Esophagus squamous epithelium (tissue), 4 donors: ENCODE data around the gene RPA3.

Source experiments
- POLR2A ChIP-seq, 4 donors: fragments of 450-650 bp; IDR thresholded peaks; one replicate each; pipeline ENCODE4 v1.6.1; 2017; ENCODE audit warnings: antibody characterized with exemption in 4 of 4, mild to moderate bottlenecking in 4 of 4, moderate library complexity in 3 of 4
- TF ChIP-seq, protein P1 (sequence below), 6 experiments: fragments of 450-650 bp in 4 of 6; fragments of 200-600 bp in 2 of 6; sonication (generic) in 2 of 6; IDR thresholded peaks; one replicate each; pipeline ENCODE4 v1.5.1; 2016 to 2019; ENCODE audit warnings: antibody characterized with exemption in 6 of 6, mild to moderate bottlenecking in 4 of 6, moderate library complexity in 4 of 6

DNA sequence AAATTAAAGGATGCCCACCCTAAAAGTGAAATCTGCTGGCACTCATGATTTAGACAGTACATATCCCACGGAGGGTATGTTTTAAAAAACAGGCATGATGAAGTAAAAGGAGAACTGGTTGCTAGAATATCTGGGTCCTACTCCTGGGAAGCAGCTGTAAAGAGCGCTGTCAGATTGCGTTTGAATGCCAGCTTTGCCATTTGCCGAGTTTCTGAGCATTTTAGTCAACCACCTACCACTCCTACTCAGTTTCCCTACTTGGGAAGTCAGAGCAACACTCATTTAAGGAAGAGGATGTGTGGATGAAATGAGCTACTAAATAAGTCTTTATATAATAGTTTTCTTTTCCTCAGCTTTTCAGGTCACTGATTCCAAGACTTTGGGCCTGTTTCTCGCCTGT, 79.0 kb downstream of the RPA3 start:
- no peak for TF ChIP-seq POLR2A (IDR thresholded peaks at IDR 0.05)
- TF ChIP-seq, protein P1, sequence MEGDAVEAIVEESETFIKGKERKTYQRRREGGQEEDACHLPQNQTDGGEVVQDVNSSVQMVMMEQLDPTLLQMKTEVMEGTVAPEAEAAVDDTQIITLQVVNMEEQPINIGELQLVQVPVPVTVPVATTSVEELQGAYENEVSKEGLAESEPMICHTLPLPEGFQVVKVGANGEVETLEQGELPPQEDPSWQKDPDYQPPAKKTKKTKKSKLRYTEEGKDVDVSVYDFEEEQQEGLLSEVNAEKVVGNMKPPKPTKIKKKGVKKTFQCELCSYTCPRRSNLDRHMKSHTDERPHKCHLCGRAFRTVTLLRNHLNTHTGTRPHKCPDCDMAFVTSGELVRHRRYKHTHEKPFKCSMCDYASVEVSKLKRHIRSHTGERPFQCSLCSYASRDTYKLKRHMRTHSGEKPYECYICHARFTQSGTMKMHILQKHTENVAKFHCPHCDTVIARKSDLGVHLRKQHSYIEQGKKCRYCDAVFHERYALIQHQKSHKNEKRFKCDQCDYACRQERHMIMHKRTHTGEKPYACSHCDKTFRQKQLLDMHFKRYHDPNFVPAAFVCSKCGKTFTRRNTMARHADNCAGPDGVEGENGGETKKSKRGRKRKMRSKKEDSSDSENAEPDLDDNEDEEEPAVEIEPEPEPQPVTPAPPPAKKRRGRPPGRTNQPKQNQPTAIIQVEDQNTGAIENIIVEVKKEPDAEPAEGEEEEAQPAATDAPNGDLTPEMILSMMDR (IDR thresholded peaks at IDR 0.05): no peak
